NCI-H69 (cell line): ENCODE data around the gene C10orf105.
A peak's percentile ranks its signal among the peaks of the same experiment; 100 is the strongest.

Experiments used
- DNase-seq: peaks from one replicate; lab custom pipeline; 2025; lab: John Stamatoyannopoulos, UW

C10orf105 gene

GRCh38 chr10:71751515-71752224, 32.1 kb upstream of the C10orf105 start:
- DNase-seq = no peak

DNA sequence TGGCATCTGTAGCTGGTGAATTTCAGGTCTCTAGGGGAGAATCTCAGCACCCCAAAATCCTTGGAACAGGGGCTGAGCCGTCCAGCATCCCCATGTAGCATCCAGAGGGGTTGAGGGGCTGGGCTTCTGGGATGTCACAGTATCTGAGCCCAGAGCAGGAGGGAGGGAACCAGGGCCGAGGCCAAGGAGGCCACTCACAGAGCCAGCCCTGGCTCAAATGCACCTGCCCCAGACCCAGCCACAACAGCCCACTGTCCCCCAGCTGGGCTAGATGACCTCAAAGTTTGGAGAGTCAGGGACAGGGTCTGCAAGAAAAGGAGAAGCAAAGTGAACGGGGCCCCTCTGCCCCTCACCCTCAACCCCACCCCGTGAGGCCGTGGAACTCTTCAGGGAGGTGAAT, 31.4 kb upstream of the C10orf105 start:
- DNase-seq = no peak

DNA sequence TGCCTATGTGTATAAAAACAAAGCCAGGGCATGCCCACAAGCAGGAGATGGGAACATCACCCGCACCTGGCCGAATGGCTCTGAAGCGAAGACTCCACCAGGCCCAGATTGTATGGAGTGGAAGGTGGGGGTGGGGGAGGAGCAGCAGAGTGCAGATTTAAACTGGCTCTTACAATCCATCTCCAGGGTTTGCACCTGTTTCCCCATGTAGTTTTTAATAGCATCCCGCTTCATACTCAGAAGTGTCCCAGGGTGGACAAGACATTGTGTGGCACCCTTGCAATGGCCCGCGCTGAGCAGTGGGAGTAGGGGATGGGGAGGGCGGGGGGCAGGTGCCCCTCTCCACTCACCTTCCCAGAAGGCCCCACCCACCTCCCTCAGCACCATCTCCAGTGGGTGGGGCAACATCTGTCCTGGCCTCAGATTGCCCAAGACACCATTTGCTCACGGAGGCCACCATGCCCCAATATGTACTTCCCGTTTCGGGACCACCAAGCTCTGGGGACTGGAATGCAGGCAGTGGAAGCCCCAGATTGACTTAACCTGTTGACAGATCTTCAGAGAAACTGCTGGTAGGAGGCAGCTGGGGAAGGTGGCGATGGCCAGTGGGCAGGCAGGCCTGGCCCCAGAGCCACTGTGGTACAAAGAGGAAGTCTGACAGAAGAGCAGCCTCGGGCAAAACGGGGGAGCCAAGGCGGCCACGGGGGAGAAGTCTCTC, 30.7 kb upstream of the C10orf105 start:
- DNase-seq = no peak

DNA sequence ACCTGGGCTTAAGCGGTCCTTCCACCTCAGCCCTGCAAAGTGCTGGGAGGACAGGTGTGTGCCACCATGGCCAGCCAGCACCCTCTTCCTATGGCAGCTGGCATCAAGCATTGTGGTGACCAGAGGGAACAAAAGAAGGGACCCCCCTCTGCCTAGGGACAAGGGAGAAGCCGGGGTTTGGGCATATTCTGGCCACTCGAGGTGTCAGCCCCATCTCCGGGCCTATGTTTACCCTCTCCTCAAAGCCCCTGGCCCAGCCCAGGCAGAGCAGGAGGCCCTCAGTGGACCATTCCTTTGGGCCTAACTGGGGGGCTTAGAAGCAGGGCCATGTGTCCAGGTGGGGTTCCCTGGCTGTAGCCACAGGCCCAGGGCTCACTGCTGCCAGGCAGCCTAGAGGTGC, 29.8 kb upstream of the C10orf105 start:
- DNase-seq = no peak

DNA sequence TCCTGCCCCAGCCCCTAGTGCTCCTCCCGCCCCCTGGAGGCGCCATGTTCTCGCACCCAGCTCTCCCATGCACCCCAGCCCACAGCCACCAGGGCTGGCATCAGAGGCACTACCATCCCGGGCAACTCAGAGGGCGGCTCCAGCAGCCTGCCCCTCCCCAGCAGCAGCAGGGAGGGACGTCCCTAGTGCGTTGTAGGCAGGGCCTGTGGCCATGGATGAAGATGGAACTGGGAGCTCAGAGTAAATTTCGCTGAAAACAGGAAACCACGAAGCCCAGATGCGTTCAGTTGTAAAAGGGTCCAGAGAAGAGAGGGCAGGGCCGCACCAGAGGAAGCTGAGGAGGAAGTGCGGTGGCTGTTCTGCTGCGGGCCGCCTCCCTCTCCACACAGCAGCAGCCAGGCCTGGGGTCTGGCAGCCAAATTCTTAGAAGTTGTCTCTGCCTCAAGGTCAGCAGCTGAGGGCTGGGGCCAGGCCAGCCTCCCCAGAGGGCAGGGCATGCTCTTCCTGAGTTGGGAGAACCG, 29.2 kb upstream of the C10orf105 start:
- DNase-seq = no peak

GRCh38 chr10:71747551-71748523, 28.3 kb upstream of the C10orf105 start:
- no peak for DNase-seq

DNA sequence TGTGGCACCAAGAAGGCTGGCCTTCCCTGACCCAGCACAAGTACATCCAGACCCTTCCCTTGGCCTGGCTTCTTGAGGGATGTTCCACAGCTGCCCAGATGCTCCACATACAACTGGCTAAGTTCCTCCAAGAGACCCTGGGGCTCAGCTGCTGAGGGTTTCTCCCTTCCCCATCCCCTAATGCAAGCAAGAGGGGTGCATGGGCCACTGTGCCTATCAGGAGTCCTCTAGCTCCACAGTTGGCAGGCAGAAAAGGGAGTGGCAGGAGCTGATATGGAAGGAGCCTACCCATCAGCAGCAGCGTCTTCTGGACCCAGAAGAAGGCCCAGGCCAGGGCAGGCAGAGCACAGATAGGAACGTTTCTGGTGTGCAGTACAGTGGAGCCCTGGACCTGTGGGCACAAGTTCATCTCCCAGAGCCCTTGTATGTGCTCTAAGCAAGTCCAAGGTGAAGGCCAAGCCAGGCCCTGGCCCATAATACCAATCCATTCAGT, 27.5 kb upstream of the C10orf105 start:
- DNase-seq = no peak

- DNase-seq = no peak
Measured at GRCh38 chr10:71746344-71747037, 26.9 kb upstream of the C10orf105 start.

DNA sequence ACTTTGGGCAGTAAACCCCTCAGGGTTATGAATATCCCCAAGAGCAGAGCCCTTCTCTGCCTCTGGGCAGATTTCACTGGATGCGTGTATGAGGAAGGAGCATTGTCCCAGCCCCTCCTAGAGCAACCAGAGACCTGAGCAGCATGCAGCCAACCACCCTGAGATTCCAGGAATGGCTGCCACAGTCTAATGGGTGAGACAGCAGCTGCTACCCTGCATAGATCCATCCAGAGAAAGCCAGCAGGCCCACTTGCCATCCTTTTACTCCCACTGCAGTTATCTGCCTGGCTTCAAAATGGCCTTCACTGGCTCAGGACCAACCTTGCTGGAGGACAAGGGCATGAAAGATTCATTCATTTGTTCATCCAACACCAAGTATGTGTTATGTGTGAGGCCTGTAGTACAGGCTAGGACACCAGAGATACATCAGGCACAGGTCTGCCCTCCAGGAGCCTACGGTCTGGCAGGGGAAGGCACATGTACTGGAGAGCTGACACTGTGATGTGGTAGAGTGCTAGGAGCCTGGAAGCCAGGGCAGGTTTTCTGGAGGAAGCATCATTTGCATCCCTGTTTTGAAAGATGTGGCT, 26.2 kb upstream of the C10orf105 start:
- DNase-seq = no peak

GRCh38 chr10:71744897-71745663, 25.5 kb upstream of the C10orf105 start:
- DNase-seq = no peak

DNA sequence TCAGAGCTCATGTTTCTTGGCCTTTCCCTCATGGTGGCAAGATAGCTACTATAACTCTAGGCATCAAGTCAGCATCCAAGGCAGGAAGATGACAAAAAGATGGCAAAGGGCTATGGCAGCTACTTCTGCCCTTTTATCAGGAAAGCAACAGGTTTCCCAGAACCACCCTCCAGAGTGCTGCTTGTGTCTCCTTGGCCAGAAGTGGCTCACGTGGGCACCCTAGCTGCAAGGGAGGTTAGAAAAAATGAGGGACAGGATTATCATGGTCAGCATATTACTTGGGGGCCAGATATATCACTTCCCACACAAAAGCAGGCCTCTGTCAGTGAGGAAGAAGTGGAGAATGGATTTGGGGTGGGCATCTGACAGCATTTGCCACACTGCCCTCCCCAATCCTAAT, 24.3 kb upstream of the C10orf105 start:
- DNase-seq = no peak

- no peak for DNase-seq
Measured at GRCh38 chr10:71743089-71743838, 23.7 kb upstream of the C10orf105 start.

DNA sequence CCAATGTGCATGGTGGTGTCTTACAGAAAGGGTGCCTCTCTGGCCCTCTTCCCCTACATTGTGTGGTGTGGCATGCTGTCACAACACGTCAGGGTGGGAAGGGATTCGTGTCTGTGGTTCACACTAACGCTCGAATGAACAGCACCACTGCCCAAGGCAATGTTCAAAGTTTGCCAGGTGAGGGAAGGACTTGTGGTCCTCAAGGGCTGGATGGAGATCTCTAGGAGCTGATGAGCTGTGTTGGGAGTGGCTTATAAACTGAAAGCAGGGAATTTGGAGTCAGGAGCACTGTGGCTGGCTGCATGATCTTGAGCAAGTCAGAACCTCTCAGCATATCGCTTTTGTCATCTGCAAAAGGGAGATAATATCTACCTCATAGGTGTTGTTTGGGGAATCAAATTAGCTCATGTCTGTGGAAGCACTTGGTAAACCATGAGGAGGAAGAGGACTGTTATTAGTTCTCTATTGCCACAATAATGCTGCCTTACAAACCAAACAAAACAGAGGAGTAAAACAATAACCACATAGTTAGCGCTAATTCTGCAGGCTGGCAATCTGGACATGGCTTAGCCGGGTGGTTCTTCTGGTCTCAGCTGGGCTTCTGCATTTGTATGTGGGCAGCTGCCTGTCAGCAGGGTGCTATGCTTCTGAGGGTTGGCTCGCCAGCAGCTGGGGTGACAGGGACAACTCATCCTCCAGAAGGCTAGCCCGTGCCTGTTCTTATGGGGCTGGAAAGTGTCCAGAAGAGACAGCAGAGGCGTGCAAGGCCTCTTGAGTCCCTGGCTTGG, 22.9 kb upstream of the C10orf105 start:
- DNase-seq = peak; percentile 63

DNA sequence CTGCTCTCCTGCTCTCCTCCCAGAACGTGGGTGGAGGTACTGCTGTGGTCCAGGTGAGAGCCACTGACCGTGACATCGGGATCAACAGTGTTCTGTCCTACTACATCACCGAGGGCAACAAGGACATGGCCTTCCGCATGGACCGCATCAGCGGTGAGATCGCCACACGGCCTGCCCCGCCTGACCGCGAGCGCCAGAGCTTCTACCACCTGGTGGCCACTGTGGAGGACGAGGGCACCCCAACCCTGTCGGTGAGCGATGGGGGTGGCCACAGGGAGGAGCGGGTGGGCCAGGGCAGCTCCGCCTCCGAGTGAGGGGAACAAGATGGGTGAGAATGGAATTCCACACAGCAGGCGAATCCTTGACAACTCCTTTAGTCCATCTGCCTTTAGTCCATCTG, 22.1 kb upstream of the C10orf105 start:
- DNase-seq = no peak

DNA sequence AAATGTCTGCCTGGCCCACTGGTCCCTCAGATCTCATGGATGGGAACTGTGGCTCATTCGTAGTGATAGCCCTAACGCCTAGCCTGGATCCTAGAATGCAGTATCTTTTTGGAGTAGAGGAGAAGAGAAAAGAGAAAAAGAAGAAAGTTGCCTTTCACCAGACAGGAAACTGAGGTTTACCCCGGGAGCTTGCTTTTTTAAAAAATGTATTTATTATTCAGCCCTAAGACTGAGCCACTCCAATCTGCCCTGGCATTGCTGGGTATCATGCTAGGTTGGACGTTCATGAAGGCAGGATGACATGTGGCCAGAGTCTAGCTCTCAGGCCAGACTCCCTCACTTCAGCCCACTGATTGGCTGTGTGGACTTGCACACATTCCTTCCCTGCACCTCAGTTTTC, 21.5 kb upstream of the C10orf105 start:
- no peak for DNase-seq

- peak; percentile 79 for DNase-seq
Measured at GRCh38 chr10:71740069-71740653, 20.6 kb upstream of the C10orf105 start.

GRCh38 chr10:71739358-71739900, 19.9 kb upstream of the C10orf105 start:
- no peak for DNase-seq

- DNase-seq = no peak
Measured at GRCh38 chr10:71737834-71738197, 18.2 kb upstream of the C10orf105 start.
